Measurements from ENCODE around the gene SPATA1. TPM values are rescaled to one million over a fixed set of nuclear protein-coding genes. Genes with fewer than 3 reads are reported as not detected.
A peak's percentile ranks its signal among the peaks of the same experiment; 100 is the strongest.

SPATA1 gene
- under 1 TPM in 1 of 3 donors, not detected in 2; 0.46 TPM for total RNA-seq

GRCh38 chr1:84506002-84506728 lies at the start of gene SPATA1, which contains the start of gene GNG5:
TSS of gene SPATA1 (plus strand) at chr1:84506386. CDS start at chr1:84516360, 9,974 bp downstream.
TSS of gene GNG5 (minus strand) at chr1:84506581. CDS start at chr1:84506091, 490 bp downstream.
- Mint-ChIP-seq H3K4me3 (peak within 1 kb of the TSS; percentile 100), H3K36me3 (ENCODE audit: insufficient read depth) (peaks cover 8% of the 10 kb centered on the region), H3K27me3 (ENCODE audit: low read depth) (no peaks in the 10 kb centered on the region), H3K9me3 (peaks cover 7% of the 10 kb centered on the region), H3K4me1 (ENCODE audit: low read depth) (peaks cover 40% of the 10 kb centered on the region)
- DNase-seq (peak; percentile 98), ATAC-seq (peak; percentile 91 to 93)

GRCh38 chr1:84462118-84462517 lies 44.1 kb upstream of the SPATA1 start:
- no peaks in the 10 kb centered on the region for H3K4me1 Mint-ChIP-seq (ENCODE audit: low read depth)
- DNase-seq (no peak), ATAC-seq (no peak)
- no peaks in the 10 kb centered on the region for H3K9me3 Mint-ChIP-seq
- no peaks in the 10 kb centered on the region for H3K36me3 Mint-ChIP-seq (ENCODE audit: insufficient read depth)
- no peak overlapping the region for H3K4me3 Mint-ChIP-seq
- H3K27me3 Mint-ChIP-seq (ENCODE audit: low read depth) = peaks cover 37% of the 10 kb centered on the region

GRCh38 chr1:84467298-84467697 lies 38.9 kb upstream of the SPATA1 start:
- no peaks in the 10 kb centered on the region for H3K4me1 Mint-ChIP-seq (ENCODE audit: low read depth)
- H3K9me3 Mint-ChIP-seq = no peaks in the 10 kb centered on the region
- H3K36me3 Mint-ChIP-seq (ENCODE audit: insufficient read depth) = no peaks in the 10 kb centered on the region
- DNase-seq = no peak
- ATAC-seq = no peak
- H3K27me3 Mint-ChIP-seq (ENCODE audit: low read depth) = peaks cover 45% of the 10 kb centered on the region
- no peak overlapping the region for H3K4me3 Mint-ChIP-seq

- Mint-ChIP-seq H3K27me3 (ENCODE audit: low read depth) (peaks cover 42% of the 10 kb centered on the region), H3K9me3 (peaks cover 10% of the 10 kb centered on the region)
Measured at GRCh38 chr1:84476225-84476624, 30.0 kb upstream of the SPATA1 start.

GRCh38 chr1:84478876-84479868 lies 27.0 kb upstream of the SPATA1 start, which contains the start of gene RPF1:
TSS of gene RPF1 (plus strand) at chr1:84479266. CDS start at chr1:84479282, 16 bp downstream.
- Mint-ChIP-seq H3K36me3 (ENCODE audit: insufficient read depth) (peaks cover 30% of the 10 kb centered on the region), H3K4me1 (ENCODE audit: low read depth) (peaks cover 40% of the 10 kb centered on the region), H3K9me3 (peaks cover 10% of the 10 kb centered on the region), H3K27me3 (ENCODE audit: low read depth) (peaks cover 24% of the 10 kb centered on the region), H3K4me3 (peak within 1 kb of the TSS; percentile 100)
- DNase-seq = peak; percentile 70
- peak; percentile 97 to 98 for ATAC-seq

More at GRCh38 chr1:84476225-84476624, 30.0 kb upstream of the SPATA1 start:
- Mint-ChIP-seq H3K4me1 (ENCODE audit: low read depth) (peaks cover 19% of the 10 kb centered on the region), H3K4me3 (no peak overlapping the region), H3K36me3 (ENCODE audit: insufficient read depth) (peaks cover 10% of the 10 kb centered on the region)
- no peak for DNase-seq
- no peak for ATAC-seq

GRCh38 chr1:84479998-84480397 lies 26.2 kb upstream of the SPATA1 start:
- Mint-ChIP-seq H3K9me3 (peaks cover 10% of the 10 kb centered on the region), H3K36me3 (ENCODE audit: insufficient read depth) (peaks cover 32% of the 10 kb centered on the region), H3K4me1 (ENCODE audit: low read depth) (peaks cover 42% of the 10 kb centered on the region), H3K27me3 (ENCODE audit: low read depth) (peaks cover 18% of the 10 kb centered on the region), H3K4me3 (peak overlapping the region; percentile 100)
- no peak for DNase-seq
- peak in 1 of 2 donors; percentile 26 for ATAC-seq

- peaks cover 36% of the 10 kb centered on the region for H3K36me3 Mint-ChIP-seq (ENCODE audit: insufficient read depth)
- peak overlapping the region; percentile 100 for H3K4me3 Mint-ChIP-seq
- peaks cover 15% of the 10 kb centered on the region for H3K27me3 Mint-ChIP-seq (ENCODE audit: low read depth)
- ATAC-seq (no peak), DNase-seq (no peak)
- peaks cover 46% of the 10 kb centered on the region for H3K4me1 Mint-ChIP-seq (ENCODE audit: low read depth)
- peaks cover 10% of the 10 kb centered on the region for H3K9me3 Mint-ChIP-seq
Measured at GRCh38 chr1:84480650-84481049, 25.5 kb upstream of the SPATA1 start.

GRCh38 chr1:84481317-84481716 lies 24.9 kb upstream of the SPATA1 start:
- peaks cover 41% of the 10 kb centered on the region for H3K36me3 Mint-ChIP-seq (ENCODE audit: insufficient read depth)
- H3K4me1 Mint-ChIP-seq (ENCODE audit: low read depth) = peaks cover 51% of the 10 kb centered on the region
- peak overlapping the region; percentile 74 for H3K4me3 Mint-ChIP-seq
- DNase-seq (no peak), ATAC-seq (no peak)
- H3K9me3 Mint-ChIP-seq = peaks cover 10% of the 10 kb centered on the region
- peaks cover 12% of the 10 kb centered on the region for H3K27me3 Mint-ChIP-seq (ENCODE audit: low read depth)

- Mint-ChIP-seq H3K27me3 (ENCODE audit: low read depth) (no peaks in the 10 kb centered on the region), H3K4me1 (ENCODE audit: low read depth) (peaks cover 39% of the 10 kb centered on the region), H3K36me3 (ENCODE audit: insufficient read depth) (peaks cover 38% of the 10 kb centered on the region), H3K4me3 (no peak overlapping the region), H3K9me3 (no peaks in the 10 kb centered on the region)
- DNase-seq = no peak
- no peak for ATAC-seq
Measured at GRCh38 chr1:84488107-84488506, 18.1 kb upstream of the SPATA1 start.

GRCh38 chr1:84489766-84490165 lies 16.4 kb upstream of the SPATA1 start:
- DNase-seq (no peak), ATAC-seq (no peak)
- peaks cover 33% of the 10 kb centered on the region for H3K4me1 Mint-ChIP-seq (ENCODE audit: low read depth)
- H3K9me3 Mint-ChIP-seq = no peaks in the 10 kb centered on the region
- no peak overlapping the region for H3K4me3 Mint-ChIP-seq
- peaks cover 37% of the 10 kb centered on the region for H3K36me3 Mint-ChIP-seq (ENCODE audit: insufficient read depth)
- no peaks in the 10 kb centered on the region for H3K27me3 Mint-ChIP-seq (ENCODE audit: low read depth)

- Mint-ChIP-seq H3K36me3 (ENCODE audit: insufficient read depth) (peaks cover 38% of the 10 kb centered on the region), H3K27me3 (ENCODE audit: low read depth) (no peaks in the 10 kb centered on the region), H3K9me3 (no peaks in the 10 kb centered on the region), H3K4me1 (ENCODE audit: low read depth) (peaks cover 13% of the 10 kb centered on the region), H3K4me3 (no peak overlapping the region)
- DNase-seq (no peak), ATAC-seq (no peak)
Measured at GRCh38 chr1:84492726-84493125, 13.5 kb upstream of the SPATA1 start.

GRCh38 chr1:84493747-84494146 lies 12.4 kb upstream of the SPATA1 start:
- no peak overlapping the region for H3K4me3 Mint-ChIP-seq
- H3K9me3 Mint-ChIP-seq = no peaks in the 10 kb centered on the region
- DNase-seq (no peak), ATAC-seq (peak; percentile 30 to 41)
- peaks cover 45% of the 10 kb centered on the region for H3K36me3 Mint-ChIP-seq (ENCODE audit: insufficient read depth)
- no peaks in the 10 kb centered on the region for H3K27me3 Mint-ChIP-seq (ENCODE audit: low read depth)
- peaks cover 13% of the 10 kb centered on the region for H3K4me1 Mint-ChIP-seq (ENCODE audit: low read depth)

- DNase-seq (no peak), ATAC-seq (no peak)
- Mint-ChIP-seq H3K9me3 (no peaks in the 10 kb centered on the region), H3K4me3 (no peak overlapping the region), H3K27me3 (ENCODE audit: low read depth) (no peaks in the 10 kb centered on the region), H3K36me3 (ENCODE audit: insufficient read depth) (peaks cover 37% of the 10 kb centered on the region), H3K4me1 (ENCODE audit: low read depth) (peaks cover 18% of the 10 kb centered on the region)
Measured at GRCh38 chr1:84496498-84496897, 9.7 kb upstream of the SPATA1 start.

- H3K36me3 Mint-ChIP-seq (ENCODE audit: insufficient read depth) = peaks cover 39% of the 10 kb centered on the region
- no peak overlapping the region for H3K4me3 Mint-ChIP-seq
- H3K27me3 Mint-ChIP-seq (ENCODE audit: low read depth) = no peaks in the 10 kb centered on the region
- no peaks in the 10 kb centered on the region for H3K9me3 Mint-ChIP-seq
- ATAC-seq (peak in 1 of 2 donors; percentile 50), DNase-seq (no peak)
- peaks cover 27% of the 10 kb centered on the region for H3K4me1 Mint-ChIP-seq (ENCODE audit: low read depth)
Measured at GRCh38 chr1:84497631-84498275, 8.4 kb upstream of the SPATA1 start.

Measured in activated T-cell treated with anti-CD3 and anti-CD28 coated beads, Interleukin-2, amount 50 U/mL, for 4 hours (primary cell).